HL-60 (cell line): ENCODE measurements around the gene NANOS2.
A peak's percentile ranks its signal among the peaks of the same experiment; 100 is the strongest.

Source experiments
- DNase-seq, 2 experiments: peaks; one replicate each; pipeline ENCODE4 v3.0.0-alpha.2; 2010 to 2020; ENCODE audit warnings: low read depth in 1 of 2, low spot score in 1 of 2
- H3K27ac ChIP-seq: fragments of 250-450 bp; sonication (Bioruptor Pico); replicated peaks from 2 replicates; pipeline ENCODE4 v1.5.1; 2020; ENCODE audit warnings: mild to moderate bottlenecking, moderate library complexity
- H3K27me3 ChIP-seq: fragments of 250-450 bp; sonication (Bioruptor Pico); 2 replicates; pipeline ENCODE4 v1.5.1; 2021; ENCODE audit warnings: mild to moderate bottlenecking, moderate library complexity; ENCODE audit not compliant: insufficient read depth, poor library complexity, severe bottlenecking
- H3K4me3 ChIP-seq: replicated peaks from 2 replicates; pipeline ENCODE4 v1.5.1; 2011; ENCODE audit warnings: mild to moderate bottlenecking, control low read depth, low read length; ENCODE audit not compliant: insufficient read depth
- CTCF ChIP-seq: IDR thresholded peaks from one replicate; pipeline ENCODE4 v1.5.1; 2011; ENCODE audit warnings: low read length, control low read depth, inconsistent platforms; ENCODE audit not compliant: insufficient read depth
- GABPA ChIP-seq: IDR thresholded peaks from 2 replicates; pipeline ENCODE4 v1.6.1; 2012; ENCODE audit warnings: low read depth
- POLR2AphosphoS5 ChIP-seq: IDR thresholded peaks from 2 replicates; pipeline ENCODE4 v1.6.1; 2012; ENCODE audit warnings: low read depth
- REST ChIP-seq: IDR thresholded peaks from 2 replicates; pipeline ENCODE4 v1.6.1; 2012; ENCODE audit warnings: low read depth; ENCODE audit not compliant: insufficient replicate concordance
- SPI1 ChIP-seq: IDR thresholded peaks from 2 replicates; pipeline ENCODE4 v1.6.1; 2012; ENCODE audit warnings: low read depth, mild to moderate bottlenecking, borderline replicate concordance

NANOS2 gene

GRCh38 chr19:45901432-45901911 lies 13.1 kb downstream of the NANOS2 start:
- TF ChIP-seq POLR2AphosphoS5 (no peak), CTCF (no peak), GABPA (no peak), SPI1 (no peak), REST (no peak)
- DNase-seq: peak; percentile 60 to 68
- H3K27ac ChIP-seq: no peak overlapping the region
- peak overlapping the region; percentile 60 for H3K4me3 ChIP-seq
- H3K27me3 ChIP-seq: no peaks in the 10 kb centered on the region

- H3K4me3 ChIP-seq: peak overlapping the region; percentile 60
- DNase-seq: no peak
- H3K27ac ChIP-seq: no peak overlapping the region
- H3K27me3 ChIP-seq: no peaks in the 10 kb centered on the region
- TF ChIP-seq REST: no peak
- no peak for TF ChIP-seq POLR2AphosphoS5
- no peak for TF ChIP-seq CTCF
- no peak for TF ChIP-seq GABPA
- TF ChIP-seq SPI1: no peak
Measured at GRCh38 chr19:45900738-45901431, 13.7 kb downstream of the NANOS2 start.

GRCh38 chr19:45899919-45900589 lies 14.5 kb downstream of the NANOS2 start:
- no peak overlapping the region for H3K4me3 ChIP-seq
- no peak overlapping the region for H3K27ac ChIP-seq
- no peak for DNase-seq

More at GRCh38 chr19:45899919-45900589, 14.5 kb downstream of the NANOS2 start:
- TF ChIP-seq POLR2AphosphoS5: no peak
- TF ChIP-seq REST: no peak
- no peak for TF ChIP-seq CTCF
- no peak for TF ChIP-seq GABPA
- no peak for TF ChIP-seq SPI1
- no peaks in the 10 kb centered on the region for H3K27me3 ChIP-seq
